Lower leg skin (tissue), 4 donors: ENCODE measurements around the gene SLC17A9. TPM values are rescaled to one million over a fixed set of nuclear protein-coding genes. Genes with fewer than 3 reads are reported as not detected.

ENCODE experiments used
- DNase-seq, 2 donors: peaks; one replicate each; pipeline ENCODE4 v3.0.0-alpha.2; 2019; ENCODE audit warnings: low spot score in 2 of 2
- H3K4me3 ChIP-seq: fragments of 200-600 bp; sonication (generic); 2 replicates; pipeline ENCODE4 v1.5.1; 2017; ENCODE audit warnings: mild to moderate bottlenecking, low read depth; ENCODE audit not compliant: poor library complexity, severe bottlenecking
- POLR2A ChIP-seq, 2 donors: fragments of 450-650 bp; IDR thresholded peaks; one replicate each; pipeline ENCODE4 v1.6.1; 2016 to 2017; ENCODE audit warnings: antibody characterized with exemption in 2 of 2, mild to moderate bottlenecking in 1 of 2, moderate library complexity in 1 of 2
- WGBS, 2 donors: methylation state at CpG; one replicate each; pipeline ENCODE4 v1.1.5; 2018; 5-methylcytosine and 5-hydroxymethylcytosine counted together
- intact Hi-C: fragments of 100-400 bp; cut with DNase I; formaldehyde crosslinking; loops from one replicate; pipeline ENCODE4 v1.15.0; 2023; ENCODE audit warnings: low total_unique reads
- total RNA-seq, 4 donors: library from RNA; depleted of rRNA; stranded (reverse); fragments of >200 nt; gene quantifications; one replicate each; pipeline ENCODE4 v1.1.0, GENCODE V29; 2016
- TF ChIP-seq, protein P1 (sequence below), 3 donors: fragments of 450-650 bp; IDR thresholded peaks; one replicate each; pipeline ENCODE4 v1.5.1; 2016; ENCODE audit warnings: antibody characterized with exemption in 3 of 3, mild to moderate bottlenecking in 3 of 3, moderate library complexity in 2 of 3

Gene SLC17A9, protein sequence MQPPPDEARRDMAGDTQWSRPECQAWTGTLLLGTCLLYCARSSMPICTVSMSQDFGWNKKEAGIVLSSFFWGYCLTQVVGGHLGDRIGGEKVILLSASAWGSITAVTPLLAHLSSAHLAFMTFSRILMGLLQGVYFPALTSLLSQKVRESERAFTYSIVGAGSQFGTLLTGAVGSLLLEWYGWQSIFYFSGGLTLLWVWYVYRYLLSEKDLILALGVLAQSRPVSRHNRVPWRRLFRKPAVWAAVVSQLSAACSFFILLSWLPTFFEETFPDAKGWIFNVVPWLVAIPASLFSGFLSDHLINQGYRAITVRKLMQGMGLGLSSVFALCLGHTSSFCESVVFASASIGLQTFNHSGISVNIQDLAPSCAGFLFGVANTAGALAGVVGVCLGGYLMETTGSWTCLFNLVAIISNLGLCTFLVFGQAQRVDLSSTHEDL
- 1 to 10 TPM in 2 of 4 donors, under 1 TPM in 2; 0.46 to 1.1 (median 0.73) TPM for total RNA-seq

DNA sequence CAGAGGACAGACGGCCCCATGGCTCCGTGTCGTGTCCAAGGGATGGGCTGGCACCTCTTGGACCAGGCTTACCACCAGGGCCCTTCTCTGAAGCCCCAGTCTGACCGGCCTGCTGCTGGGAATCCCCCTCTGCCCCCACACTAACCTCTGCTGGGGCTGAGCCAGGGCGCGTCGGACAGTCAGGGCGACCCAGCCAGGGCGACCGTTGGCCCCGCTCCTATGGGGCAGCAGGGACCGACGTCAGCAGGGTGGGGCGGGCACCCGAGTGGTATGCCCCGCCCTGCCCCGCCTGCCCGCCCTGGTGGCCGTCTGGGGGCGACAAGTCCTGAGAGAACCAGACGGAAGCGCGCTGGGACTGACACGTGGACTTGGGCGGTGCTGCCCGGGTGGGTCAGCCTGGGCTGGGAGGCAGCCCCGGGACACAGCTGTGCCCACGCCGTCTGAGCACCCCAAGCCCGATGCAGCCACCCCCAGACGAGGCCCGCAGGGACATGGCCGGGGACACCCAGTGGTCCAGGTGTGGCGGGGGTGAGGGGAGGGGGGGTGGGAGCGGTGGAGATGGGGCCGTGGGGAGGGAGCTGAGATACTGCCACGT, at the start of gene SLC17A9:
Gene SLC17A9 (plus strand): TSS at position 337 of the 595 bp plus-strand sequence. CDS start 122 bp downstream, at position 459.
- no peak for TF ChIP-seq POLR2A (IDR thresholded peaks at IDR 0.05)
- TF ChIP-seq, protein P1, sequence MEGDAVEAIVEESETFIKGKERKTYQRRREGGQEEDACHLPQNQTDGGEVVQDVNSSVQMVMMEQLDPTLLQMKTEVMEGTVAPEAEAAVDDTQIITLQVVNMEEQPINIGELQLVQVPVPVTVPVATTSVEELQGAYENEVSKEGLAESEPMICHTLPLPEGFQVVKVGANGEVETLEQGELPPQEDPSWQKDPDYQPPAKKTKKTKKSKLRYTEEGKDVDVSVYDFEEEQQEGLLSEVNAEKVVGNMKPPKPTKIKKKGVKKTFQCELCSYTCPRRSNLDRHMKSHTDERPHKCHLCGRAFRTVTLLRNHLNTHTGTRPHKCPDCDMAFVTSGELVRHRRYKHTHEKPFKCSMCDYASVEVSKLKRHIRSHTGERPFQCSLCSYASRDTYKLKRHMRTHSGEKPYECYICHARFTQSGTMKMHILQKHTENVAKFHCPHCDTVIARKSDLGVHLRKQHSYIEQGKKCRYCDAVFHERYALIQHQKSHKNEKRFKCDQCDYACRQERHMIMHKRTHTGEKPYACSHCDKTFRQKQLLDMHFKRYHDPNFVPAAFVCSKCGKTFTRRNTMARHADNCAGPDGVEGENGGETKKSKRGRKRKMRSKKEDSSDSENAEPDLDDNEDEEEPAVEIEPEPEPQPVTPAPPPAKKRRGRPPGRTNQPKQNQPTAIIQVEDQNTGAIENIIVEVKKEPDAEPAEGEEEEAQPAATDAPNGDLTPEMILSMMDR (IDR thresholded peaks at IDR 0.05), result no peak
- intact Hi-C loops, result no loop called here
- H3K4me3 ChIP-seq, result no peak within 1 kb of the TSS
- WGBS, 2 donors, result 13 to 20% methylated on average over 6 to 29 of the region's 37 CpGs
- peak; percentile 44 to 91 for DNase-seq

DNA sequence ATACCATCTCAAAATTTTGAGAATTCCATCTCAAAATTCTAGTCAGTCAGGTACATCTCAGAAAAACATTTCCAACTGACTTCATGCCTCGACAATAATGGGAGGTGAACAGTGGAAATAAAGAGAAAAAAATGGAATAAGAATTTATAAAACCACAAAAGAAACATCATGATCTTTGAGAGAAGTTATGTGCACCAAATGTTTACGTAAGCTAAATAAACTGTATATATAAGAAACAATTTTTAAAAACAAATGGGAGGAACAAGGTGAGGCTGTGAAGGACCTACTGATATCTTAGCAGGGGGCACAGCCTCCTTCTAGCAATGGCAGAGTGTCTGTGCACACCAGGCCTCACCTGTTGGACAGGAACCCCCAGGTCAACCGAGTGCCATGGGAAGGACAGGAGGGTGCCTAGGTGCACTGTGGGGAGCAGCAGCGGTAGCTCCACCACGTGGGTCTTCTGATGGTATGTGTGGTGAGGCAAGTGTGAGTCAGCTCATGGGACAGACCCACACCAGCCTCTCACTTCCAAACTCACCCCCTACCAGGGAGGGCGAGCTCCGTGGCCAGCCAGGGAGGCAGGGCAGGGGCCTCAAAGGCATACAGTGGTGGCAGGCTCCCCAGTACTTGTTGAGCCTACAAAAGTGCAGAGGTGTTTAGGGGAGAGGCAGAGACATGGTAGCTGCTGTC, 49.4 kb upstream of the SLC17A9 start:
- no peak overlapping the region for H3K4me3 ChIP-seq
- TF ChIP-seq POLR2A (IDR thresholded peaks at IDR 0.05), result no peak
- TF ChIP-seq, protein P1 (IDR thresholded peaks at IDR 0.05), result no peak
- DNase-seq, result no peak
- intact Hi-C loops, result no loop called here
- 66 to 74% methylated on average over 7 of the region's 7 CpGs for WGBS, 2 donors

DNA sequence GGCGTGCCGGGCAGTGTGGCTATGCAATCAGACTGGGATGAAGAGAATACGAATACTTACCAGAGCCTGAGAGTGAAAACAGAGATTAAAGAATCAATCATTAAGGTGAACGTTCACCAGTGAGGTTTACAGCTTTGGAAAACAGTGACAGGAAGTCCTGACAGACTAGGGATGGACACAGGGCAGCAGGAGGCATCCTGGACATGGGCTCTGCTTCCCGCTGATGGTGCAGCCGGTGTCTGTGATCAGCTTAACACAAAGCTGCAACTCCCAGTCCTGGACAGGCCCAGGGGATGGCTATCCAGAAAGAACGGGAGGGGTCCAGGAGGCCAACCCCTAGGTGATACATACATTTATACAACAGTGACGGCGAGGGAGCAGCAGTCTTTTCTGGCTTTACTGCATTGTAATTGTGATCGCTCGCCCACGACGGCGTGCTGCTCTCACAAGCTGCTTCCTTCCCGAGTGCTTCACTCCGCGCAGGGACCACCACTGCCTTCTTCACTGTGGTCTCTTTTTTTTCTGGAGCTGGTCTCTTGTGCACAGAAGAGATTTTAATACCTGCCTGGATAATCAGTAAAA, 46.9 kb upstream of the SLC17A9 start:
- intact Hi-C loops, result no loop called here

DNA sequence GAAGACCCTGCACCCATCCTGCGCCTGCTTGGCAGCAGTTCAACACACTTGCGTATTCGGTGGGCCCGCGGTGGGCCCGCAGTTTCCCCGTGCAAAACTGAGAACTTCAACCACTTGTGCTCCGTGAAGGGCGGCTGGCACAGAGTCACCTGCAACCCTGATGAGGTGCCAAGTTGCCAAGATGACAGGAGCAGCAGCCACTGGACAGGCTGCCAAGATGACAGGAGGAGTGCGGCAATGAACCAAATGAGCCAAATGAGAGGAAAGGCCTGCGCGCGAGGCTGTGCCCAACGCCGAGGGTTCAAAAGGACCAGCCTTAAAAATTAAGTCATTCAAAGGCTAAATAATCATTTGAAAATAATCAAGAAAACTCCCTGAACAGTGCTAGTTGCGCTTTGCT, 46.3 kb upstream of the SLC17A9 start:
- TF ChIP-seq, protein P1 (IDR thresholded peaks at IDR 0.05), result no peak
- no peak for TF ChIP-seq POLR2A (IDR thresholded peaks at IDR 0.05)
- no peak overlapping the region for H3K4me3 ChIP-seq
- intact Hi-C loops, result no loop called here
- 90 to 95% methylated on average over 16 of the region's 16 CpGs for WGBS, 2 donors
- no peak for DNase-seq

More for the DNA sequence above, 46.9 kb upstream of the SLC17A9 start:
- 86 to 91% methylated on average over 17 of the region's 17 CpGs for WGBS, 2 donors
- TF ChIP-seq, protein P1 (IDR thresholded peaks at IDR 0.05), result no peak
- no peak for TF ChIP-seq POLR2A (IDR thresholded peaks at IDR 0.05)
- DNase-seq, result no peak
- H3K4me3 ChIP-seq, result no peak overlapping the region

DNA sequence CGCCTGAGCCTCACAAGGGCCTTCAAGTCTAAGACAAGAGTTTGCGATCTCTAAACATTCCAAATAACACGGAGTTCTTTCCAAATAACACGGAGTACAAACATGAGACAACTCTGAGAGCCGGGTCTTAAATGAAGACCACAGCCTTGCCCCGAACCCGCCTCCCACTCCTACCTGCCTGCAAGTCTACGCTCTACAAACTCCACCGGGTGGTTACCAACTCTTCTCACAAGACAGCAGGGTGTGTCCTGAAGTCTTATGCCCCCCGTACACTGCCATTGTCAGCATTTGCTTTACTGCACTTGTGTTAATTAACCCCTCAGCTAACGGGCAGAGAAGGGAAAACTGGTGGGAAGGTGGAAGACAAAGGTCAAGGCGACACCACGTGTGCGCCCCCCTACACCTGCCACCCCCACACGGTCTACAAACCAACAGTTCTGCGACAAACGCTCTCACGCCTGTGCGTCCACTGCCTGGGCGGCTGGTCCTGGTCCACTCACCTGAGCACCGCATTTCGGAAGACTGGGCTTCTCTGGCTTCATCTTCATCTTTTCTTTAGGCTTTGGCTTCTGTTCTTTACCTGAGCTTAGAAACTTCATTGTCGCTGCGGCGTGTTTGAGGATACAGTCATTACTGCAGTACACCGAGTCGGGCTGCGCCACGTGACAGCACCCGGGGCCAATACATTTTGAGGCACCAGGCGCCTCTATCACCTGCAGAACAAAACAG, 45.7 kb upstream of the SLC17A9 start:
- intact Hi-C loops, result no loop called here

More for the DNA sequence above, 45.7 kb upstream of the SLC17A9 start:
- DNase-seq, result no peak
- TF ChIP-seq, protein P1 (IDR thresholded peaks at IDR 0.05), result no peak
- TF ChIP-seq POLR2A (IDR thresholded peaks at IDR 0.05), result no peak
- no peak overlapping the region for H3K4me3 ChIP-seq
- WGBS, 2 donors, result 92 to 93% methylated on average over 31 of the region's 31 CpGs
